K562 (cell line): ENCODE measurements around the gene GRWD1. TPM values are rescaled to one million over a fixed set of nuclear protein-coding genes. Genes with fewer than 3 reads are reported as not detected.

Experiments
- L3MBTL2 ChIP-seq: fragments of 450-650 bp; IDR thresholded peaks from 2 replicates; pipeline ENCODE4 v1.6.1; 2016; ENCODE audit warnings: mild to moderate bottlenecking, moderate library complexity
- NCOA2 ChIP-seq, 2 experiments: fragments of 450-650 bp; IDR thresholded peaks; 2 replicates each; pipeline ENCODE4 v1.6.1; 2018; ENCODE audit warnings: mild to moderate bottlenecking in 2 of 2, moderate library complexity in 1 of 2; ENCODE audit not compliant: partially characterized antibody in 2 of 2
- NR4A1 ChIP-seq, 2 experiments: fragments of 250-450 bp in 1 of 2; fragments of 450-650 bp in 1 of 2; sonication (Bioruptor Pico) in 1 of 2; IDR thresholded peaks; 2 replicates each; pipeline versions ENCODE4 v1.4.0 to v1.6.1; 2016 to 2020; ENCODE audit warnings: mild to moderate bottlenecking in 2 of 2, missing compliant biosample characterization in 1 of 2, missing genetic modification characterization in 1 of 2, moderate library complexity in 1 of 2
- PHF8 ChIP-seq: fragments of 200-600 bp; sonication (generic); IDR thresholded peaks from 2 replicates; pipeline ENCODE4 v1.6.1; 2012; ENCODE audit warnings: mixed run types, mild to moderate bottlenecking, inconsistent platforms, low read length, moderate library complexity, borderline replicate concordance
- RB1 ChIP-seq: fragments of 450-650 bp; IDR thresholded peaks from 2 replicates; pipeline ENCODE4 v1.6.1; 2017; ENCODE audit warnings: low read depth, mild to moderate bottlenecking
- RHOXF2B ChIP-seq: fragments of 250-450 bp; sonication (Bioruptor Pico); conservative IDR thresholded peaks from 2 replicates; pipeline ENCODE4 v1.5.1; 2021
- YY1 ChIP-seq, 3 experiments: IDR thresholded peaks; 2 replicates each; pipeline ENCODE4 v1.6.1; 2011; ENCODE audit warnings: low read length in 2 of 3, mild to moderate bottlenecking in 2 of 3, moderate library complexity in 2 of 3, borderline replicate concordance in 1 of 3, control low read depth in 1 of 3, low read depth in 1 of 3; ENCODE audit not compliant: insufficient read depth in 3 of 3, insufficient replicate concordance in 2 of 3, control insufficient read depth in 1 of 3, insufficient read length in 1 of 3; ENCODE audit errors: extremely low read depth in 1 of 3
- ZNF41 ChIP-seq: fragments of 250-450 bp; sonication (Bioruptor Pico); conservative IDR thresholded peaks from 2 replicates; pipeline ENCODE4 v1.4.0; 2020; ENCODE audit warnings: mild to moderate bottlenecking
- ZNF583 ChIP-seq: fragments of 250-450 bp; sonication (Bioruptor Pico); IDR thresholded peaks from 2 replicates; pipeline ENCODE4 v1.4.0; 2020
- polyA plus RNA-seq, 8 experiments: library from polyadenylated mRNA; depleted of rRNA in 4 of 8; stranded (reverse) in 5 of 8; unstranded in 3 of 8; fragments of >200 nt; fragmentation: Nextera tagmentation in 2 of 8; fragmentation: Illumina TruSeq in 1 of 8; extraction: Ambion mirVana in 2 of 8; extraction: Trizol in 1 of 8; gene quantifications; 2 replicates each; pipeline versions ENCODE4 v1.2.1 to v1.2.3, GENCODE V29; 2011 to 2014; ENCODE audit warnings: inconsistent platforms in 1 of 8, missing spikeins in 1 of 8
- total RNA-seq, 7 experiments: library from RNA; depleted of rRNA in 6 of 7; stranded (reverse); fragments of >200 nt in 6 of 7; fragmentation: Illumina TruSeq in 2 of 7; extraction: Trizol in 2 of 7; gene quantifications; 2 replicates each; pipeline versions ENCODE4 v1.2.1 to v1.2.3, GENCODE V29; 2011 to 2021; ENCODE audit warnings: low replicate concordance in 1 of 7
- TF ChIP-seq, protein P1 (sequence below), 2 experiments: fragments of 450-650 bp; formaldehyde crosslinking in 1 of 2; IDR thresholded peaks; 2 replicates each; pipeline versions ENCODE4 v1.4.0 to v1.6.1; 2014 to 2020; ENCODE audit warnings: mild to moderate bottlenecking in 2 of 2, borderline replicate concordance in 1 of 2, low read depth in 1 of 2
- TF ChIP-seq, protein P2 (sequence below): fragments of 450-650 bp; IDR thresholded peaks from 2 replicates; pipeline ENCODE4 v1.7.1; 2018; ENCODE audit warnings: mild to moderate bottlenecking, low read depth; ENCODE audit not compliant: partially characterized antibody
- TF ChIP-seq, protein P3 (sequence below), 2 experiments: fragments of 200-800 bp in 1 of 2; sonication (Bioruptor generic) in 1 of 2; sonication (generic) in 1 of 2; formaldehyde crosslinking in 1 of 2; IDR thresholded peaks in 1 of 2; conservative IDR thresholded peaks in 1 of 2; 2 replicates each; pipeline versions ENCODE4 v1.5.0 to v1.6.1; 2016 to 2020; ENCODE audit warnings: missing compliant biosample characterization in 1 of 2, missing genetic modification characterization in 1 of 2, missing genetic modification reagents in 1 of 2

The GRWD1 gene
- total and polyA plus RNA-seq, 9 of the 15 experiments (the other 6 are each of a cell fraction or from before 2014, with no cell fraction given): 1.5 to 87.2 (median 24.5) TPM

DNA sequence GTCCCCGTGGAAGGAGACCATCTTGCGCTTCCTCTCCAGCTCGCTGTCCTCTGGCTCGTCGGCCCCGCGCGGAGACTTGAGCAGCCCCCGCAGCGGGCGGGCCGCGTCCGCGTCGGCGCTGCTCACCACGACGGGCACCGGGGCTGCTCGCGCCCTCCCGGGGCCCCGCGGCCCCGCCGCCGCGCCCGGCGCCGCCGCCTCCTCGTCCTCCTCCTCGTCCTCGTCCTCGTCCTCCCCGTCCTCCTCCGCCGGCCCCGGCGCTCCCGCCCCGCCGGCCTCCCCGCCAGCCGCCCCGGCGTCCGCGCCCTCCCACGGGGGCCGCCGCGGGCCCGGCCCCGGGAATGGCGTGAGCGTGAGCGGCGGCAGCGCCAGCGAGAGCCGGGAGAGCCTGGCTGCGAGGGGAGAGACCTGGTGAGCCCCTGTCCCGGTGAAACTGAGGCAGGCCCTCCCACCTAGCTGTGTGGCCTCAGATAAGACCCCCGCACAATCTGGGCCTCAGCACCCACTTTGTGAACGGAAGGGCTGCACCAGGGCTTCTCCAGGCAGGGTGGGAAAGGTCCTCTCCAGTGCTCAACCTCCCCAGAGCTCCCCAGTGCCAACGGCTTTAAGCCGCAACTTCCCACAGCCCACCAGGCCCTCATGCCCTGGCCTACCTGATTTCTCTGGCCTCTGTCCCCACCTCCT lies 48.1 kb downstream of the GRWD1 start (continued):
- TF ChIP-seq, protein P1, sequence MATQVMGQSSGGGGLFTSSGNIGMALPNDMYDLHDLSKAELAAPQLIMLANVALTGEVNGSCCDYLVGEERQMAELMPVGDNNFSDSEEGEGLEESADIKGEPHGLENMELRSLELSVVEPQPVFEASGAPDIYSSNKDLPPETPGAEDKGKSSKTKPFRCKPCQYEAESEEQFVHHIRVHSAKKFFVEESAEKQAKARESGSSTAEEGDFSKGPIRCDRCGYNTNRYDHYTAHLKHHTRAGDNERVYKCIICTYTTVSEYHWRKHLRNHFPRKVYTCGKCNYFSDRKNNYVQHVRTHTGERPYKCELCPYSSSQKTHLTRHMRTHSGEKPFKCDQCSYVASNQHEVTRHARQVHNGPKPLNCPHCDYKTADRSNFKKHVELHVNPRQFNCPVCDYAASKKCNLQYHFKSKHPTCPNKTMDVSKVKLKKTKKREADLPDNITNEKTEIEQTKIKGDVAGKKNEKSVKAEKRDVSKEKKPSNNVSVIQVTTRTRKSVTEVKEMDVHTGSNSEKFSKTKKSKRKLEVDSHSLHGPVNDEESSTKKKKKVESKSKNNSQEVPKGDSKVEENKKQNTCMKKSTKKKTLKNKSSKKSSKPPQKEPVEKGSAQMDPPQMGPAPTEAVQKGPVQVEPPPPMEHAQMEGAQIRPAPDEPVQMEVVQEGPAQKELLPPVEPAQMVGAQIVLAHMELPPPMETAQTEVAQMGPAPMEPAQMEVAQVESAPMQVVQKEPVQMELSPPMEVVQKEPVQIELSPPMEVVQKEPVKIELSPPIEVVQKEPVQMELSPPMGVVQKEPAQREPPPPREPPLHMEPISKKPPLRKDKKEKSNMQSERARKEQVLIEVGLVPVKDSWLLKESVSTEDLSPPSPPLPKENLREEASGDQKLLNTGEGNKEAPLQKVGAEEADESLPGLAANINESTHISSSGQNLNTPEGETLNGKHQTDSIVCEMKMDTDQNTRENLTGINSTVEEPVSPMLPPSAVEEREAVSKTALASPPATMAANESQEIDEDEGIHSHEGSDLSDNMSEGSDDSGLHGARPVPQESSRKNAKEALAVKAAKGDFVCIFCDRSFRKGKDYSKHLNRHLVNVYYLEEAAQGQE (IDR thresholded peaks at IDR 0.05; ENCODE audit: borderline replicate concordance): no peak
- TF ChIP-seq, protein P1 (CRISPR knock-in tag; IDR thresholded peaks at IDR 0.05; ENCODE audit: low read depth): 0 out of 2 replicates have a peak, but pooled peaks have one; percentile 28
- TF ChIP-seq NR4A1 (CRISPR knock-in tag; IDR thresholded peaks at IDR 0.05) (peak; percentile 60; the same call in 1 of the 2 replicates), NR4A1 (tag; IDR thresholded peaks at IDR 0.05) (no peak), L3MBTL2 (peak; percentile 68; the same call in 1 of the 2 replicates), NCOA2 (IDR thresholded peaks at IDR 0.05; ENCODE audit: partially characterized antibody in 2 of 2) (no peak), ZNF583 (CRISPR knock-in tag) (no peak), YY1 (IDR thresholded peaks at IDR 0.05; ENCODE audit: borderline replicate concordance in 1 of 3, control insufficient read depth in 1 of 3, extremely low read depth in 1 of 3, insufficient read depth in 3 of 3, insufficient read length in 1 of 3, insufficient replicate concordance in 2 of 3, low read depth in 1 of 3, low read length in 2 of 3) (peak in 1 of 3 experiments; percentile 31), PHF8 (peak; percentile 89), RHOXF2B (CRISPR knock-in tag) (no peak), ZNF41 (no peak), RB1 (peak; percentile 76; the same call in 1 of the 2 replicates)
- TF ChIP-seq, protein P2, sequence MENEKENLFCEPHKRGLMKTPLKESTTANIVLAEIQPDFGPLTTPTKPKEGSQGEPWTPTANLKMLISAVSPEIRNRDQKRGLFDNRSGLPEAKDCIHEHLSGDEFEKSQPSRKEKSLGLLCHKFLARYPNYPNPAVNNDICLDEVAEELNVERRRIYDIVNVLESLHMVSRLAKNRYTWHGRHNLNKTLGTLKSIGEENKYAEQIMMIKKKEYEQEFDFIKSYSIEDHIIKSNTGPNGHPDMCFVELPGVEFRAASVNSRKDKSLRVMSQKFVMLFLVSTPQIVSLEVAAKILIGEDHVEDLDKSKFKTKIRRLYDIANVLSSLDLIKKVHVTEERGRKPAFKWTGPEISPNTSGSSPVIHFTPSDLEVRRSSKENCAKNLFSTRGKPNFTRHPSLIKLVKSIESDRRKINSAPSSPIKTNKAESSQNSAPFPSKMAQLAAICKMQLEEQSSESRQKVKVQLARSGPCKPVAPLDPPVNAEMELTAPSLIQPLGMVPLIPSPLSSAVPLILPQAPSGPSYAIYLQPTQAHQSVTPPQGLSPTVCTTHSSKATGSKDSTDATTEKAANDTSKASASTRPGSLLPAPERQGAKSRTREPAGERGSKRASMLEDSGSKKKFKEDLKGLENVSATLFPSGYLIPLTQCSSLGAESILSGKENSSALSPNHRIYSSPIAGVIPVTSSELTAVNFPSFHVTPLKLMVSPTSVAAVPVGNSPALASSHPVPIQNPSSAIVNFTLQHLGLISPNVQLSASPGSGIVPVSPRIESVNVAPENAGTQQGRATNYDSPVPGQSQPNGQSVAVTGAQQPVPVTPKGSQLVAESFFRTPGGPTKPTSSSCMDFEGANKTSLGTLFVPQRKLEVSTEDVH: peak; percentile 14
- TF ChIP-seq, protein P3, sequence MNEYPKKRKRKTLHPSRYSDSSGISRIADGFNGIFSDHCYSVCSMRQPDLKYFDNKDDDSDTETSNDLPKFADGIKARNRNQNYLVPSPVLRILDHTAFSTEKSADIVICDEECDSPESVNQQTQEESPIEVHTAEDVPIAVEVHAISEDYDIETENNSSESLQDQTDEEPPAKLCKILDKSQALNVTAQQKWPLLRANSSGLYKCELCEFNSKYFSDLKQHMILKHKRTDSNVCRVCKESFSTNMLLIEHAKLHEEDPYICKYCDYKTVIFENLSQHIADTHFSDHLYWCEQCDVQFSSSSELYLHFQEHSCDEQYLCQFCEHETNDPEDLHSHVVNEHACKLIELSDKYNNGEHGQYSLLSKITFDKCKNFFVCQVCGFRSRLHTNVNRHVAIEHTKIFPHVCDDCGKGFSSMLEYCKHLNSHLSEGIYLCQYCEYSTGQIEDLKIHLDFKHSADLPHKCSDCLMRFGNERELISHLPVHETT (CRISPR knock-in tag; conservative IDR thresholded peaks at IDR 0.05 in 1 of 2, IDR thresholded peaks at IDR 0.05 in 1 of 2): peak in 1 of 2 experiments; percentile 57; a peak in 1 of 4 replicates
